LNCaP clone FGC (cell line): Measurements from ENCODE around the gene GFOD1.

Source experiments
- DNase-seq: peaks from one replicate; pipeline ENCODE4 v3.0.0-alpha.2; 2011; ENCODE audit warnings: low read depth
- H3K4me3 ChIP-seq: 2 replicates; pipeline ENCODE4 v1.5.1; 2011; ENCODE audit warnings: mild to moderate bottlenecking, low read depth, low read length, control low read depth
- CTCF ChIP-seq: IDR thresholded peaks from 2 replicates; pipeline ENCODE4 v1.5.1; 2012; ENCODE audit warnings: mild to moderate bottlenecking; ENCODE audit not compliant: control insufficient read depth, insufficient read depth; ENCODE audit errors: extremely low read depth

The GFOD1 gene

GRCh38 chr6:13425270-13425873 lies 62.0 kb downstream of the GFOD1 start:
- H3K4me3 ChIP-seq = no peak overlapping the region
- no peak for DNase-seq

DNA sequence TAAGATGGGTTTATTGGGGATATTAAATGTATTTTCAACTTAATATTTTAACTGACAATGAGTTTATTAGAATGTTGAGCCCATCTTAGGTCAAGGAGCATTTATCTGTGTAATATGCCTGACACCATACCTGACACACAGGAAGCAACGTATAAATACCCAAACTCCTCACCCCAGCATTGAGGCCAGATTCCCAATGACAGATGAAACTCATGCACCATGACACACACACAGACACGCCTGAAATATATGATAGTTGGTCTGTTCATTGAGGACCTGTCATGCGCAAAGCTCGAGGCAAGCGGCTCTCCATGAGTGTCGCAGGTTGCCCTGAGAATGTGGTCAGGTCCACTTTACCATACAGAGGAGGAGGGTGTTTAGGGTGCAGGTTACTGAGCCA lies 64.1 kb downstream of the GFOD1 start:
- DNase-seq = no peak
- H3K4me3 ChIP-seq = no peak overlapping the region
- no peak for TF ChIP-seq CTCF

More at GRCh38 chr6:13425270-13425873, 62.0 kb downstream of the GFOD1 start:
- TF ChIP-seq CTCF = no peak

- H3K4me3 ChIP-seq = no peak overlapping the region
- no peak for TF ChIP-seq CTCF
- DNase-seq = no peak
Observed at GRCh38 chr6:13422681-13423221, 64.6 kb downstream of the GFOD1 start.

DNA sequence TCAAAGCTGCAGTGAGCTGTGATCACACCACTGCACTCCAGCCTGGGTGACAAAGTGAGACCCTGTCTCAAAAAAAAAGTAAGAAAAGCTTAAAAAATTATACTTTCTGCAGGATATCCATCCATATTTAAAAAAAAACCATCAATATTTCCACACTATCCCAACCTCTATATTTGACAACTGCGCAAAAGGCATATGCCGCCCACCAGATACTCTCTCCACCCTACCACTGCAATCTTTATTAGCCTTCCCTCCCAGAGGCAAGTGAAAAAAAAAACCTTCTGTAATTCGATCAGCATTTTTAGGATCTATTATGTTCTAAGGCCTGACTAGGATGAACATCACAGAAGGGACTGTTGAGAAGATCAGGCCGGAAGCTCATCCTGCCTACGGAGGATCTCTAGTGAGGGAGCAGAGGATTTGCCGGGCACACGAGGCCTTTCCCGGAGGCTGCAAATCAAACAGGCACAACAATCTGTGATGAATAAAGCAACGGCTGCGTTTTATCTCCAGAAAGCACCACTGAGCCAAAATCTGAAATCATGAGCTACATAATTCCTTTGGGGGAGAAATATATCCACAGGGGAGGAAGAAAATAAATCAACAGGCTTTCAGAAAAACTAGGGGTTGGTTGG lies 65.9 kb downstream of the GFOD1 start:
- TF ChIP-seq CTCF = no peak
- no peak for DNase-seq
- H3K4me3 ChIP-seq = no peak overlapping the region

- TF ChIP-seq CTCF = no peak
- no peak for DNase-seq
- H3K4me3 ChIP-seq = no peak overlapping the region
Observed at GRCh38 chr6:13420269-13420668, 67.1 kb downstream of the GFOD1 start.

DNA sequence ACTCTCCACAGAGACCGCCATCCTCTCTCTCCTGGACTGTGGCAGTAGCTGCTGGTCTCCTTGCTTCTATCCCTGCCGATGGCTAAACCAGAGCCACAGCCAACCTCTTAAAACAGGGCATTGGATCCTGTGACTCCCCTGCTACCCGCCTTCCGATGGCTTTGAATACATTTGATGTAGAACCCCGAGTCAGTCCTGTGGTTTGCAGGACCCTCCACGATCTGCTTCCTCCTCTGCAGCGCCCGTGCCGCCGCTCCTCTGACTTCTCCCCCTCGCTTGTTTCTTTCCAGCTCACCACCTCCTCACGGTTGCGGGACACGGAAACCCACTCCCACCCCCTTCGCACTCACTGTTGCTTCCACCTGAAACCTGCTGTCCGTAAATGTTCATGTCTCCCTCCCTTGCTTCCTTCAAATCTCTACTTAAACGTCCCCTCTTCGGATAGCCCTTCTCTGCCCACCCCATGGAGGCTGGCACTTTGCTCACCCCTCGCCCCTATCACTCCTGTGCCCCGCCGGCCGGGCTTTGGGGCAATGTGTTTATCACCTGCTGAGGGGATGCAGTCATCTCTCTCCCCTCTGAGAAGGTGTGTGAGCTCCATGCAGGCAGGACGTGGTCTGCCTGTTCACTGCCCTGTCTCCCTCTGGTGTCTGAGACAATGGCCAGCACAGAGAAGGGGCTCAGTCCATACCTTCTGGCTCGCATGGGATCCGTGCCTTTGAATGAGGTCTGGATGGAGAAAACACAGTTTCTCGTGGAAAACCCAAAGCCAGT lies 67.8 kb downstream of the GFOD1 start:
- no peak overlapping the region for H3K4me3 ChIP-seq
- TF ChIP-seq CTCF = no peak

More for the DNA sequence above, 67.8 kb downstream of the GFOD1 start:
- DNase-seq = no peak
